KMS-11 (cell line): ENCODE measurements around the gene TMEM204.

Source experiments
- H2AFZ ChIP-seq: fragments of 200-600 bp; sonication (generic); 2 replicates; pipeline ENCODE4 v1.6.1; 2016; ENCODE audit warnings: antibody characterized with exemption, mixed run types, low read depth
- H3K27ac ChIP-seq: fragments of 200-600 bp; sonication (generic); 2 replicates; pipeline ENCODE4 v1.6.1; 2016; ENCODE audit warnings: mild to moderate bottlenecking, mixed run types
- H3K27me3 ChIP-seq: fragments of 200-600 bp; sonication (generic); 2 replicates; pipeline ENCODE4 v1.6.1; 2017; ENCODE audit warnings: mild to moderate bottlenecking, low read depth, mixed run types, moderate library complexity; ENCODE audit not compliant: insufficient read depth
- H3K36me3 ChIP-seq: fragments of 200-600 bp; sonication (generic); 2 replicates; pipeline ENCODE4 v1.6.1; 2017; ENCODE audit warnings: mild to moderate bottlenecking, mixed run types; ENCODE audit not compliant: insufficient read depth
- H3K4me1 ChIP-seq: fragments of 200-600 bp; sonication (generic); 2 replicates; pipeline ENCODE4 v1.6.1; 2016; ENCODE audit warnings: mild to moderate bottlenecking, low read depth, mixed run types; ENCODE audit not compliant: poor library complexity, severe bottlenecking
- H3K4me2 ChIP-seq: fragments of 200-600 bp; sonication (generic); 2 replicates; pipeline ENCODE4 v1.7.0; 2016; ENCODE audit warnings: mild to moderate bottlenecking, mixed run types
- H3K4me3 ChIP-seq: fragments of 200-600 bp; sonication (generic); IDR thresholded peaks from 2 replicates; pipeline ENCODE4 v1.6.1; 2017; ENCODE audit warnings: low read depth, low read length, mixed read lengths; ENCODE audit not compliant: insufficient read depth
- H3K79me2 ChIP-seq: fragments of 200-600 bp; sonication (generic); 2 replicates; pipeline ENCODE4 v1.6.1; 2016; ENCODE audit warnings: low read depth, mixed run types; ENCODE audit not compliant: insufficient read depth
- H3K9ac ChIP-seq: fragments of 200-600 bp; sonication (generic); 2 replicates; pipeline ENCODE4 v1.6.1; 2016; ENCODE audit warnings: mild to moderate bottlenecking, mixed run types
- H4K20me1 ChIP-seq: fragments of 200-600 bp; sonication (generic); 2 replicates; pipeline ENCODE4 v1.6.1; 2016; ENCODE audit warnings: mild to moderate bottlenecking, mixed run types; ENCODE audit not compliant: insufficient read depth
- TF ChIP-seq, protein P1 (sequence below): fragments of 200-600 bp; sonication (generic); conservative IDR thresholded peaks from 2 replicates; pipeline ENCODE4 v1.6.1; 2017; ENCODE audit warnings: low read depth, mild to moderate bottlenecking, antibody characterized with exemption, low read length, moderate library complexity, mixed read lengths

Gene TMEM204

GRCh38 chr16:1531638-1531910, 1.9 kb upstream of the TMEM204 start:
- no peak overlapping the region for H2AFZ ChIP-seq
- H3K79me2 ChIP-seq = no peaks in the 10 kb centered on the region
- no peak overlapping the region for H3K27ac ChIP-seq
- H4K20me1 ChIP-seq = no peaks in the 10 kb centered on the region
- no peak overlapping the region for H3K9ac ChIP-seq
- peaks cover 48% of the 10 kb centered on the region for H3K27me3 ChIP-seq
- H3K36me3 ChIP-seq = no peaks in the 10 kb centered on the region
- no peaks in the 10 kb centered on the region for H3K4me1 ChIP-seq
- no peak overlapping the region for H3K4me3 ChIP-seq
- no peak overlapping the region for H3K4me2 ChIP-seq
- TF ChIP-seq, protein P1, sequence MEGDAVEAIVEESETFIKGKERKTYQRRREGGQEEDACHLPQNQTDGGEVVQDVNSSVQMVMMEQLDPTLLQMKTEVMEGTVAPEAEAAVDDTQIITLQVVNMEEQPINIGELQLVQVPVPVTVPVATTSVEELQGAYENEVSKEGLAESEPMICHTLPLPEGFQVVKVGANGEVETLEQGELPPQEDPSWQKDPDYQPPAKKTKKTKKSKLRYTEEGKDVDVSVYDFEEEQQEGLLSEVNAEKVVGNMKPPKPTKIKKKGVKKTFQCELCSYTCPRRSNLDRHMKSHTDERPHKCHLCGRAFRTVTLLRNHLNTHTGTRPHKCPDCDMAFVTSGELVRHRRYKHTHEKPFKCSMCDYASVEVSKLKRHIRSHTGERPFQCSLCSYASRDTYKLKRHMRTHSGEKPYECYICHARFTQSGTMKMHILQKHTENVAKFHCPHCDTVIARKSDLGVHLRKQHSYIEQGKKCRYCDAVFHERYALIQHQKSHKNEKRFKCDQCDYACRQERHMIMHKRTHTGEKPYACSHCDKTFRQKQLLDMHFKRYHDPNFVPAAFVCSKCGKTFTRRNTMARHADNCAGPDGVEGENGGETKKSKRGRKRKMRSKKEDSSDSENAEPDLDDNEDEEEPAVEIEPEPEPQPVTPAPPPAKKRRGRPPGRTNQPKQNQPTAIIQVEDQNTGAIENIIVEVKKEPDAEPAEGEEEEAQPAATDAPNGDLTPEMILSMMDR = no peak

- TF ChIP-seq, protein P1 = no peak
- Histone ChIP-seq H3K27ac (no peak overlapping the region), H3K4me2 (no peak overlapping the region), H3K36me3 (no peaks in the 10 kb centered on the region), H2AFZ (no peak overlapping the region), H3K27me3 (peaks cover 42% of the 10 kb centered on the region), H3K4me1 (no peaks in the 10 kb centered on the region), H3K9ac (no peak overlapping the region), H3K4me3 (no peak overlapping the region), H3K79me2 (no peaks in the 10 kb centered on the region), H4K20me1 (no peaks in the 10 kb centered on the region)
Measured at GRCh38 chr16:1532081-1532760, 1.2 kb upstream of the TMEM204 start.

DNA sequence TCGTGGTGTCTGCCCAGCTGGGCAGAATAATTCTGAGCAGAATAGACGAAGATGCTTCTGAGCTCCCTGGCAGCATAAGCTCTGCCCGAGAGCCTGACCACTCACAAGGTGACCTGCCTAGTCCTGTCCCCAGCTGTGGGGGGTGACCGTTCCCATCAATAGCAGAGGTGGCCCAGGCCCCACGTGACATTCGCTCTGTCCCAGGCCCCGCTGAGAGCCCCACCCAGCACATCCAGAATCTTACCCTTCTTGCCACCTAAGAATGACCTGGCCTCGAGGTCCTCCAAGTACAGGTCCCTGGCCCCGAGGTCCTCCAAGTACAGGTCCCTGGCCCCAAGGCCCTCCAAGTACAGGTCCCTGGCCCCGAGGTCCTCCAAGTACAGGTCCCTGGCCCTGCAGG, 695 bp upstream of the TMEM204 start:
- no peaks in the 10 kb centered on the region for H3K79me2 ChIP-seq
- H3K27ac ChIP-seq = no peak overlapping the region
- H3K36me3 ChIP-seq = no peaks in the 10 kb centered on the region
- peaks cover 40% of the 10 kb centered on the region for H3K27me3 ChIP-seq
- H3K4me1 ChIP-seq = no peaks in the 10 kb centered on the region
- H4K20me1 ChIP-seq = no peaks in the 10 kb centered on the region
- H3K4me3 ChIP-seq = no peak overlapping the region
- H3K9ac ChIP-seq = no peak overlapping the region
- TF ChIP-seq, protein P1 = no peak
- no peak overlapping the region for H3K4me2 ChIP-seq
- H2AFZ ChIP-seq = no peak overlapping the region

DNA sequence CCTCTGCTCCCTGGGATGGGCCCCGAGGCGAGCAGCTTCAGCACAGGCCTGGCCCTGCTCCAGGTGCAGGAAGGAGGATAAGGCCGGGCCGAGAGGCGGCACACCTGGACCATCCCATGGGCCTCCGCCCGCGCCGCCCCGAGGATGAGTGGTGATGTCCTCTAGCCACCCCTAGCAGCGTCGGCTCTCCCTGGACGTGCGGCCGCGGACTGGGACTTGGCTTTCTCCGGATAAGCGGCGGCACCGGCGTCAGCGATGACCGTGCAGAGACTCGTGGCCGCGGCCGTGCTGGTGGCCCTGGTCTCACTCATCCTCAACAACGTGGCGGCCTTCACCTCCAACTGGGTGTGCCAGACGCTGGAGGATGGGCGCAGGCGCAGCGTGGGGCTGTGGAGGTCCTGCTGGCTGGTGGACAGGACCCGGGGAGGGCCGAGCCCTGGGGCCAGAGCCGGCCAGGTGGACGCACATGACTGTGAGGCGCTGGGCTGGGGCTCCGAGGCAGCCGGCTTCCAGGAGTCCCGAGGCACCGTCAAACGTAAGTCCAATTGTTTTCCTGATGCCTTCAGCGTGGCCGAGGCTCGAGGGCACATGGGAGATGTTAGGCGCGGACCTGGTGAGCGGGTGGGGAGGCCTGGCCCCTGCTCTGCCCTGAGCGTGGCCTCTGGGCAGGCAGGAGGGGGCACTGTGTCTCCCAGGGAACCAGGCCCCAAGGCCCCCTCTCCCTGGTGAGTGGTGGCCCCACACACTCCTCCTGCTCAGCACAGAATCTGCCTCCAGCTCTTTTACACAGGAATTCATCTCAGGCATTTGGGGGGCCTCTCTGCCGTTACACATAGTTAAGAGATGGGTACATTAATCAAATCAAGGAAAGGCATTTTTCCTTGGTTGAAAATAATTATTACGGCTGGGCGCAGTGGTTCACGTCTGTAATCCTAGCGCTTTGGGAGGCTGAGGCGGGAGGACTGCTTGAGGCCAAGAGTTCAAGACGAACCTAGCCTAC, 855 bp downstream of the TMEM204 start:
- H2AFZ ChIP-seq = no peak overlapping the region
- no peaks in the 10 kb centered on the region for H3K36me3 ChIP-seq
- no peaks in the 10 kb centered on the region for H3K79me2 ChIP-seq
- no peak overlapping the region for H3K4me3 ChIP-seq
- no peaks in the 10 kb centered on the region for H4K20me1 ChIP-seq
- no peak overlapping the region for H3K9ac ChIP-seq
- TF ChIP-seq, protein P1 = no peak
- no peak overlapping the region for H3K27ac ChIP-seq
- H3K4me1 ChIP-seq = no peaks in the 10 kb centered on the region
- no peak overlapping the region for H3K4me2 ChIP-seq
- H3K27me3 ChIP-seq = peaks cover 39% of the 10 kb centered on the region
